Measurements from ENCODE around the gene ANXA9.

DNA sequence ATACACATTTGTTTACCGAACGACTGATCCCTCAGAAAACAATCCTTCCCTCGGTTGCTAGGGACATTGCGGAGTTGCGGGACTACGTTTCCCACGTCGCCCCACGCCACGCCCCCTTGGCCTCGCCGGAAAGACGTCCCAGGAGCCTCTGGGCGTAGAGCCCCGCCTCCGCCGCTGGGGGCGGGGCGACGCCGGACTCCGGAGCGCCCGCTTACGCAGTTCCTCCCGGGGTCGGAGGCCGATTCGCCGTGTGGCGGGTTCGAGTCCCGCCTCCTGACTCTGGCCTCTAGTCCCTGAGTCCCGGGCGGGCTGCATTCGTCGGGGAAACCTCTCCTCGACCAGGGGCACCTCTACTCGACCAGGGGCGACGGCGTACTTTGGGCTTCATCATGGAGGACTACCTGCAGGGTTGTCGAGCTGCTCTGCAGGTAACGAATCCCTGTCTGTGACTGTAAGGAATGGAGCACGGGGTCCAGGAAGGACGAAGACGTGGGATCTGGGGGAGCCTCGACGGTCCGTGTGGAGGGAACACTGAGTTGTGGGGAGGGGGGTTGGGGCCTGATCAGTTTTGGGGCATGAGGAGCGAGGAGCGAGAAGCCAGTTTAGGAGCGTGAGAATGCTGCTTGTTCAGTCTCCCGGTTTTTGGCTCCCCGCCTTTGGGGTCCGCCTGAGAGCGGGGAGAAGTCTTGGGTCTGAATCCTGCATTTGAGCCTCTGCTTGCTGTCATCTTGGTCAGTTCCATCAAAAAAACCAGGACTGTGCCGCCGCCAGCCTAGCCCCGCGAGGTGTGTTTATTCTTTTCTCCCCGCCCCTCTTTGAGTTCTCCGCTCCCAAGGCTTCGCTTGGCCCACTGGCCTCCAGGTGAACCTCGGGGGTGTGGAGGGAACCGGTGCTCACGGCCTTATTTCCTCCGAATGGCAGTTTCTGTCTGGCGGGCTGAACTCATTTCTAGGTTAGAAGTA, 26.4 kb downstream of the ANXA9 start, which contains the start of gene PRUNE1:
- TF ChIP-seq CTCF (IDR thresholded peaks at IDR 0.05) (no peak), EZH2 (IDR thresholded peaks at IDR 0.05; ENCODE audit: borderline replicate concordance, insufficient read depth, low read depth, low read length, poor library complexity, severe bottlenecking) (no peak)

Measured in B cell (primary cell).